GM18868 (cell line): Measurements from ENCODE around the gene CEND1.

Source experiments
- ATAC-seq: cut with Tn5 transposase; IDR thresholded peaks from one replicate; pipeline ENCODE4 v1.9.1; 2021; ENCODE audit warnings: mild to moderate bottlenecking, moderate library complexity; ENCODE audit not compliant: unreplicated experiment

The CEND1 gene

DNA sequence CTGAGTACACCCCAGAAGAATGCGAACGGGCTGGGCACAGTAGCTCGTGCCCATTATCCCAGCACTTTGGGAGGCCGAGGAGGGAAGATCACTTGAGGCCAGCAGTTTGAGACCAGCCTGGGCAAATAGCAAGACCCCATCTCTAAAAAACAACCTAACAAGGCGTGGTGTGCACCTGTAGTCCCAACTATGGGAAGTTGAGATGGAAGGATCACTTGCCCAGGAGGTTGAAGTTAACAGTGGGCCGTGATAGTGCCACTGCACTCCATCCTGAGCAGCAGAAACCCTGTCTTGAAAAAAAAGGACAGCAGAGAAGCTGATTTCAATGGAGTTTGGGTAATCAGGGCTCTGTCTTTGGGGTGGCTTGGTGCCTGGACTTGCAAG lies 23.2 kb upstream of the CEND1 start:
- no peak for ATAC-seq

DNA sequence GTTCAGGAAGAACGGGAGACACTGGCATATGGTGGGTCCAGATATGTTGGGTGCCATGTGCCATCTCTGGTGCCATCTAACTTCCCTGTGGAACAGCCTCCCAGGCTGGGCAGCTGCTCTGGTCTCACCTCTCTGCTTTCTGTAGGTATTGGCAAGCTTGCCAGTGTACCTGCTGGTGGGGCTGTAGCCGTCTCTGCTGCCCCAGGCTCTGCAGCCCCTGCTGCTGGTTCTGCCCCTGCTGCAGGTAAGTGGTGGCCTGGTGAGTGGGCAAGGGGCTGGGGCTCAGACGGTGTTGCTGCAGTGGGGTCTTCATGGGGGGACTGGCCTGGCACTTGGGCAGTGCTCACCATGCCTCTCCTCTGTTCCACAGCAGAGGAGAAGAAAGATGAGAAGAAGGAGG lies 22.5 kb upstream of the CEND1 start:
- no peak for ATAC-seq

DNA sequence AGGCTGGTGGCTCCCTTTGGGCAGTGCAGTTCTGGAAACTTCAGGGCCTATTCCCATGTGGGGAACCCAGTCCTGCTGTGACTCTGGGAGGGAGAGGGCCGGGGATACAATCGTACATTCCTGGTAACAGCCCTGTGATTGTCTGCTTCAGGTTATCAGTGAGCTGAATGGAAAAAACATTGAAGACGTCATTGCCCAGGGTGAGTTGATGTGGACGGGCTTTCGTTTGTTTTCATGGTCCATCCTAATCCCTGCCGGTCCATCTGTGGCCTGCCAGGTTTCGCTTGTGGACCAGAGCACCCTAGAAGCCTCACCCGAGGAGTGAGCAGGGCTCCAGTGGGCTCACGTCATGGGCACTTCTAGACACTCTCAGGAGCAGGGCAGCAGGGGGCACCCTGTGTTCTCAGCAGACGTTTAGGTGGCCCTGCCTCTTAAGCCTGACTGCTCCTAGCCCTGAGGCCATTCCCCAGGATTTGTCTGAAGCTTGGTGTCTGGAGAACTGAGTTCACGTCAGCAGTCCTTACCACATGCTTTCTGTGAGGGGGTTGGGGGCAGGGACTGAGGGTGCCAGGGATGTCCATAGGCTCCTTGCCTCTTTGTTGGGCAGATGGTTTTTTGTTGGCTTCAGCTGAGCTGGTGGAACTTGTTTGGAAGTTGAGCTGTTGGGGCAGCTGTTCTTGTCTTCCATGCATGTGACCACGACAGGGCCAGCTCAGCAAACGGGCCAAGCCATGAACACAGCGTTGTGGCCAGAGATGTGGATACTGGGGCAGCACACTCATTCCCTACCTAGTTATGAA lies 21.8 kb upstream of the CEND1 start:
- ATAC-seq: no peak

DNA sequence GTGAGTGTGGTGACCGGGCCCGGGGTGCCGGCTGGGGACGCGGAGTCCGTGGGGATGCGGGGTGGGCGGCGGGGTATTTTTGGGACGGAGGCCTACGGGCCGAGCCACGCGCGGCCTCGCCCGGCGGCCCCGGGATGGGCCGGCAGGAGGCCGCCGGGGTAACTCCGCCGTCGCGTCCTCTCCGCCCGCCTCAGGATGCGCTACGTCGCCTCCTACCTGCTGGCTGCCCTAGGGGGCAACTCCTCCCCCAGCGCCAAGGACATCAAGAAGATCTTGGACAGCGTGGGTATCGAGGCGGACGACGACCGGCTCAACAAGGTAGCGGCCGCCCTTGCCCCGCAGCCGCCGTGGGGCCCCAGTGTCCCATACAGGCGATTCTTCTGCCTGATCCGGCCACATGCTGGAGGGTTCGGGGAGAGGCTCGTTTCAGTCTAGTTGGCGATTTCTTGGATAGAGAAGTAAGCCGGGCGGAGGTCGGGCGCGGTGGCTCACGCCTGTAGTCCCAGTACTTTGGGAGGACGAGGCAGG lies 20.2 kb upstream of the CEND1 start:
- no peak for ATAC-seq

DNA sequence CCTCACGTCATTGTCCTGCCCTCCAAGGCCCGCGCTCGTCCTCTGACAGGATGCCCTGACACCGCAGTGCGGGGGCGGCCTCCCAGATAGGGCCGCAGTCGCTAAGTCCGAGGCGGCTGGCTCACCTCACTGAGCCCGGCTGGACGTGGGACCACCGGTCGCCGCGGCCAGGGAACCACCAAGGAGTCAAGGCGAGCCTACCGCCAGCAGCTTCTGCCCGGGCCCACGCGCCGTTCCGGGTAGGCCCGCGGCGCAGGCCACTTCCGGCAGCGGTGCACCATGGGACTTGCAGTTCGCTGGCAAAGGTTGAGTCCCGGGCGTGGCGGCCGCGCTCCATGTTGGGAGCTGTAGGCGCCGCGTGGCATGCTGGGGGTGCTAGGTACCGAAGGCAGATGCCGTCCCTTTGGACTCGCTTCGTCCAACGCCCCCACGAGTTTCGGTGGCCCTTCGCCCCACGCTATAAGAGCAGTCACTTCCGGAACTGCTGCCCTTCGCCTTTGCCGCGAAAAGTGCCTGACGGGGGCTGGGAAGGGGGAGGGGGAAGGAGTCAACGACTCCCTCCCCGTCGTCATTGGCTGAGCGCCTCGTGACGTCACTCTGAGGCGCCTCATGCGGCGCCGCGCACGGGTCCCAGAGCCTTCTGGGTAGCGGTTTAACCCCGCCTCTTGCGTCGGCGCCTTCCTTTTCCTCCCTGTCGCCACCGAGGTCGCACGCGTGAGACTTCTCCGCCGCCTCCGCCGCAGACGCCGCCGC lies 19.6 kb upstream of the CEND1 start, which contains the start of gene RPLP2:
Gene RPLP2, plus strand, starts transcription at position 681 of the 753 bp plus-strand sequence. CDS start 268 bp downstream, outside the sequence.
- peak; percentile 70 for ATAC-seq

DNA sequence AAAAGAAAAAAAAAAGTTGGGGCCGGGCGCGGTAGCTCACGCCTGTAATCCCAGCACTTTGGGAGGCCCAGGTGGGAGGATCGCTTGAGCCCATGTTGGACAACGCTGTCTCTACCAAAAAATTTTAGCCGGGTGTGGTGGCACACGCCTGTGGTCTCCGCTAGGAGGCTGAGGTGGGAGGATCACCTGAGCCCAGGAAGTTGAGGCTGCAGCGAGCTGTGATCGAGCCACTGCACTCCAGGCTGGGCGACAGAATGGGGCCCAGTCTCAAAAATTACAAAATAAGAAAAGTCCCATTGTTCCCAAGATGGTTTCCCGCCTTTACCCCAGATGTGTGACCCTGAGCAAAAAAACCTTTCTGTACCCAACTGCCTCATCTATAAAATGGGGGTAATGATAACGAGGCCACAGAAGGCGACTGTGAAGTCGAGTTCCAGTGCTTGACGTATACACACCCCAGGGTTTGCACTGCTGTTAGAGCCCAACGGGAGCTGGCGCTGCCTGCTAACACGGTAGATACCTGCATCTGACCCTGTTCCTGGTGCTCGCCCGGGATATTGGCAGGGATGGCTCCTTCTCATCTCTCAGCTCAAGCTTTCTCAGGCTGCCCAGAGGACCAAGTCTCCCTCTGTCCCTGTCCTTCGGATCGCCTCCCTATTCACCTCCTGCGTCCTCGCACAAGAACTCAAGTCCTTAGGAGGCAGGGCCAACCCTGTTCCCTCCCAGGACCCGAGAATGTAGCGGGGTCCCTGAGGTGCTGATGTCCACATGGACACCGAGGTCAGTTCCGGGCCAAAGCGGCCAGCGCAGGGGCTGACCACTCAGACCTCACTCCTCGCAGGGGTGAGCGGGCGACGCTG lies 18.8 kb upstream of the CEND1 start:
- peak; percentile 1 for ATAC-seq

DNA sequence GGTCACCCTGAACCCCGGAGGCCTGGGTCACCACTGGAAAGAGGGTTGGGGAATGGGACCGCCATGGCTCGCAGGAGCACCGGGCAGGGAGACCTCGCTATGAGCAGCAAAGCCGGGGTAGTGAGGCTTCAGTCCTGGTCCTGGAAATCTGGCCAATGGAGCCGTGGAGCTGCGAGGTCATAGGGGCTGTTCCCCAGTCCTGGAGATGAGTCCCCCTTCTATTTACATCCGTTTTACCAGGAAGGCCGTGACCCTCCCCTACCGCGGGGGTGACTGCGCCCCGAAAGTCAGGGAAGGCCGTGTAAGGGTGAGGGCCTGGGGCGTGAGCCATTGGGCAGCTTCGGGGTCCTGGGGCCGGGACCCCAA lies 14.7 kb upstream of the CEND1 start:
- ATAC-seq: no peak

DNA sequence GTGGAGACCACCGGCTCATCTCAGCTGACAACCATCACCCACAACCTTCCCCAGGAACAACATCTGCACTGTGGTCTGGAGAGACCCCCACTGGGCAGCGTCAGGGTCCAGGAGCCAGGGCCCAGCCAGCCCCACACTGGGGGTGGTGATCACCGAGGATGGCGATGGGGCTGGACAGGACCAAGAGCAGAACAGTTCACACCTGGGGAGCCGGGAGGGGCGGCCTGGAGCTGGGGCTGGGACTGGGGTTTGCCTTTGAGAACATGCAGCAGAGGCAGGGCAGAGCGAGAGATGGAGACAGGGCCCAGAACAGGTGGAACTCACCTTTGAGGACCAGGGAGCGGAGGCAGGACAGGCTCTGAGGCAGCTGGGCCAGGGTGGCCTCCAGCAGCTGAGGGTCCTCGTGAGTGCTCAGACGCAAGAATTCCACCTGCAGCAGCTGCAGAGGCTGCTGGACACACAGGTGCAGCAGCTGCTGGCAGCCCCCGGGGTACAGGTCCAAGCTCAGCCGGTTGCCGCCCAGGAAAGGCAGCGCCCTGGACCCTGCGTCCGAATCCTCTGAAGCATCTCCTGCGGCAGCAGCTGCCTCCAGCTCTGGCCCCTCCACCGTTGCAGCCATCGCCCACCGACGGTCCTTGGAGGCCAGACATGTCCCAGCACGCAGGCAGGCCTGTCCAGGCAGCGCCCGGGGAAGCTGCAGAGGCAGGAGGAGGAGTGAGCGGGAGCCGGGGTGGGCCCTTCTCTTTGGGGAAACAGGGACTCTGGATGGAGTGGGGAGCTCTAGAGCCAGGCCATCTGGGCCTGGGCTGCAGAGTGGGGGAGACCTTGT lies 14.1 kb upstream of the CEND1 start:
- no peak for ATAC-seq

DNA sequence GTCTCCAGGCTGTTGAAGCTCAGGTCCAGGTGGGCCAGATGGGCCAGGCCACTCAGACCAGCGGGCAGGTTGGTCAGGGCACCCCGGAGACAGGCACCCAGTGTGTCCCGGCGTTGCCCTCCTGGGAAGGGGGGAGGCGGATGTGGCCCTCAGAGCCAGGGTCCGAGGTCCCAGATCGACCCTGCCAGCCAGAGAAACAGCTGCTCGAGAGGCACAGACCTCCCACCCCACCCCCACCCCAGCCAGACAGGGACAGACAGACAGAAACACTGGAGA lies 13.5 kb upstream of the CEND1 start:
- no peak for ATAC-seq

DNA sequence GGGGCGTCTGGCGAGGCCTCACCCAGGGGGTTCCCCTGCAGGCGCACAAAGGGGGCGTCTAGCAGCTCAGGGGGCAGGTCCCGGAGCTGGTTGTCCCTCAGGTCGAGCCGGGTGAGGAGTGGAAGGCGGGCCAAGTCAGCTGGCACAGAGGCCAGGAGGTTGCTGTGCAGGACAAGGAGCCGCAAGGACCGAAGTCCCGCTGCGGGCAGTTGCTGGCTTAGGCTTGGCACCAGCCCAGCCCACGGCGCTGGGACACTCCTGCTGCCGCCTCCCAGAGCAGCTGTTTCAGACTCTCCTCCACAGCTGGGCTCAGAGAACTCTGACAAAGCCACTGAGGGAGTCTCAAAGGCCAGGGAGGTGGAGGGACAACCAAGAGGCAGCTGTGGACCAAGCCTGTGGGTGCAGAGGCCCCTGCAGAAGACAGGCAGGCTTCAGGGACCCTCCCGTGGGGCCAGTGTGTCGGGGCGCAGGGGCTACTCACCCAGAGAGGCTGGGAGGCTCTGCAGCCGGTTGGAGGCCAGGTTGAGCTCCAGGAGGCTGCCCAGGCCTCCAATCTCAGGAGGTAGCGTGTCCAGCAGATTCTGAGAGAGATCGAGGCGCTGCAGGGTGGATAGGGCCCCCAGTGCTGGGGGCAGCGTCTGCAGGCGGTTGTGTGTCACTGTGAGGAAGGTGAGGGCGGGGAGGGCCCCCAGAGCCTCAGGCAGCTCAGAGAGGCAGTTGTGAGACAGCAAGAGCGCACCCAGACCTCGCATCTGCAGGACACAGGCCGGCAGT lies 13.0 kb upstream of the CEND1 start:
- no peak for ATAC-seq

DNA sequence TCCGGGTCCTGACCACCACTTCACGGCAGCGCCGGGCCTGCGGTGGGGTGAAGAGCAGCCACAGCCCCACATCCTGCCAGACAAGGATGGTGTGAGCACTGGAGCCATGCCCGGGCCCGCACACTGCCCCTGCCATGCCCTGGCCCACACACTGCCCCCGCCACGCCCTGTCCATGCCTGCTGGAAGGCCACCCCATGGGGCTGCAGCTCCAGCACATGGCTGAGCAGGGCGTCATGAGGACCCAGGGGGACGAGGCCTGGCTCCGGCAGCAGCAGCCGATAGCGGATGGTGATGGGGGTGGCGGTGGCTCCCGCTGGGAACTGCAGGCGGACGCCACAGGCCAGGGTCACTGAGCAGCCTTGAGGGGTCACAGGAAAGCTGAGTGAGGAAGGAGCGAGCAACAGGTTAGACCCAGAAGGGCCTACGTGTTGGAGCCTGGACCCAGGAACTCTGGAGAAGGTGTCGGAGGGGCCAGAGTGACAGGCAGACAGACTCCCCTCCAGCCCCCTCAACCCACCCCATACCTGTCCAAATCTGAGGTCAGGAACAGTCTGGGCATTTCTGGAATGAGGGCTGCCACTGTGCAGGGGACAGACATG lies 12.2 kb upstream of the CEND1 start:
- ATAC-seq: no peak

DNA sequence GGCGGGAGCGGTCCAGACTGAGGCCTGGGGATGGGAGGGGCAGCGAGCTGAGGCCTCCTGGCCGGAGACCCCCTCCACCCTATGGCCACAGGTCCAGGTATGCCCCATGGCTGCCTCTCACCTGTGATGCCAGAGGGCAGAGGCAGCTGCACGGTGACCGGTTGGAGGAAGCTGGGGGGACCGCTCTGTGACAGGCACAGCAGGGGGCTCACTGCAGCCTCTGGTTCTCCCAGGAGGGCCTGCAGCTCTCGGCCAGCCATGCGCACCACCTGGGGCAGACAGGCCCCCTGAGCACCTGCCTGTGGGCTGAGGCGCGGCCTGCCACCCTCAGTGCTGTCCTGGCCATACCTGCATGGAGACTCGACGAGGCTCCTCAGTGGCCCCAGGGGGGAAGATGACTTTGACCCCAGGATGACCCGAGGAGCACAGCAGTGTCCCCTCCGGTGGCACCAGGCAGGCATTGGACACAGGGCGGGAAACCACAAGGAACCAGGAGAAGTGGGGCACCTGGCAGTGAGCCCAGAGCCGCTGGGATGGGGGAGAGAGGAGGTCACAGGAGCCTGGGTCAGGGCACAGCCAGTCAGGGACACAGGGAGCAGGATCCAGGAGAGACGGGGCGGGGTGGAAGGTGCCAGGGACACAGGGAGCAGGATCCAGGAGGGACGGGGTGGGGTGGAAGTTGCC lies 11.3 kb upstream of the CEND1 start:
- ATAC-seq: no peak

DNA sequence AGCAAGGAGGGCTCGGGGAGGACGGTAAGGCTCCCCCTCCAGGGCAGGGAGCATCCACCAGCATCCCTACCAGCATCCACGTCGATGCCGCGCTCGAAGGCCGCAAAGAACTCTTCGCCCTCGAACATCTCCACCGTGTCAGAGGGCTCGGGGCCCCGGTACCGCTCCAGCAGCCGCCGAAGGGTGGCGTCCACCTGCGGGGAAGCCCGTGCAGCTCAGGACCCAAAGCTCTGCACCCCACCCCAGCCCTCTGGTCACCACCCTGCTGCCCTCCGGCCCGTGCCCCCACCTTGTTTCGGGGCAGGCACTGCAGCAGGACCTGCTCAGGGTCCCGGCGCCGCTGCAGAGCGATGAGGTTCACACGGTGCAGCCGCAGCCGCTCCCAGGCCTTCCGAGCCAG lies 10.6 kb upstream of the CEND1 start:
- no peak for ATAC-seq

DNA sequence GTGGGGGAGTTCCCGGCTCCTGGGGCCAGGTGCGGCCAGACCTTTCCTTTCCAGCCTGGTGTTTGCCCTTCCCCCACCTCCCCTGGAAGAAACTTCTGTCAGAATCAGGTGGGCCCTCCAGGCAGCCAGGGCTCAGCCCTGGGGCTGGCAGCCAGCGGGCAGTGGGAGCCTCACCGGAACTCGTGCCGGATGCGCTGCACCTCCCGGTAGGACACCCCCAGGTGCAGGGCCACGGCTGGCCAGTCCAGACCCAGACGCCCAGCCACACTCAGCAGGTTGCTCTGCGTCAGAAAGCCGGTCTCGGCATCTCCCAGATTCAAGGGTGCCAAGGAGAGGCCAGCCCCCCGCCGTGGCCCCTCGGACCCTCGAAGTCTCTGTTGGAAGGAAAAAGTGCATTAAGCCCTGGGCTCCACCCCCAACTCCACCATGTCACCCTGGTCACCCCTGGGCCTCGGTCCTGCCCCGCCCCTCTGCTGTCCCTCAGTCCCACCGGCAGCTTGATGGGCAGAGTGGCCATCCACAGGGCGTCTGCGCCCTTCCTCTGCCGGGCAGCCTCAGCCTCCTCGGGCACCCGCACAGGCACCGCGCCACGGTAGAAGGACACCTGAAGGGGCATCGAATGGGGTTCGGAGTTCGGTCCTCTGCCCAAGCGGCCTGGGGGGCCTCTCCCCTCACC lies 9.9 kb upstream of the CEND1 start:
- ATAC-seq: no peak

DNA sequence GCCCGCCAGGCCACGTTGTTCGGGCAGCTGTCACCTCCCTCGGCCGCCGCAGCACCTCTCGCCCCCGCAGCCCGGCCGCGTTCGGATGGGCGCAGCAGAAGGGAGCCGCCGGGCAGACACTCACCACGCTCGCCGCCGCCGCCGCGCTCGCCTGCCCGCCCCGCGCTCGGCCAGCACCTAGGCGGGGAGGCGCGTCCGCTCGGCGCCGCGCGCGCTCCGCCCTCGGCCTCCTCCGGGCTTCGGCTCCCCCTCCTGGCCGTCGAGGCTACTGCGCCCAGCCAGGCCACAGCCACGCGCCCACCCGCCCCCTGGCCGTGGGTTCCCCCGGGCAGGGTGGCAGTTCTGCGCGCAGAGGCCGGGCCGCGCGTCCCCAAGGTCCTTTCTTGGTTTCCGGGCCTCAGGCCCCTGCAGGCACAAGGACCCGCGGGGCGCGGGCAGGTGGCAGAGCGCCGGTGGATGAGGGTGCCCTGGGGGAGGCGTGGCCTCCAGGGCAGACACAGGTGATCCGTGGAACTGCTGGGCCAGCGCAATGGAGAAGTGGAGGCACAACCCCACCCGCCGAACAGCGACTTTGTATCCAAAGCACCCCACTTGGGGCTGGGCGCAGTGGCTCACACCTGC lies 8.3 kb upstream of the CEND1 start, which contains the start of gene SLC25A22:
Gene SLC25A22, minus strand, starts transcription at position 189 of the 621 bp plus-strand sequence. CDS start 3,275 bp downstream, outside the sequence.
- ATAC-seq: peak; percentile 61

DNA sequence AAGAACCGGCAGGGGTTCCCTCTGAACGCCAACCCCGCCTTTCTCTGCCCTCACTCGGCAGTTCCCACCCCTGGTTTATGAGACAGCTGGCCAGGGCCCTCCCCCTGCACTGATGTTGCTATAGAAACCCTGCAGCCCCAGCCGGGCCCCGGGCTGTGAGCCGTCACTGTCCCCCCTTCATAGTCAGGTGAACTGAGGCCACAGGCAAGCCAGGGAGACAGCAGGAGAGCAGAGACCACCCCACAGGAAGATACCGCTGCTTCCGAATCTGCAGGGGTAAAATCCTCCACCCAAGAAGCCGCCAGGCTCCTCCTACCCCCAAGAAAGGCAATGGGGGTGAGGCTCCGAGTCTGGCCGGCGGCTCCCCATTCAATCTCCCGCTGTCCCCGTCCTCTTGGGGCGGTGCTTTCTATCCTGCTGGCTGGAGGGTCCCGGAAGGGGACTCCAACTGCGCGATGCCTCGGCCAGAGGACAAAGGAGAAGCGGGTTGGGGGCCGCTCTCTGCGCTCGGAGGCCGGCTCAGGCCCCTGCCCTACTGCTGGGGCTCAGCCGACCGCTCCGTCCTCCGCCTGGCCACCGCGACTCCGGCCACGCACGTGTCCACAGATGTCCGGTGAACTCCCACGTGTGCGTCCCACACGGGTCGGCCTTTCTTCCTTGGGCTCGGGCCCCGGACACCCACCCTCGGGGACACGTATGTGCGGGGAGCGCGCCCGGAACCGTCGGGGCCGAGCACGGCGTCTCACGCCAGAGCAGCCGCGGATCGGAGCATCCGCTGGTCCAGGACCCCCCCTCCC lies 7.6 kb upstream of the CEND1 start:
- ATAC-seq: peak; percentile 49
